DND-41 (cell line): ENCODE measurements around the gene PM20D1.

Source experiments
- EZH2 ChIP-seq: IDR thresholded peaks from 3 replicates; pipeline ENCODE4 v1.6.1; 2012; ENCODE audit warnings: borderline replicate concordance, low read depth, mild to moderate bottlenecking, moderate library complexity, low read length, inconsistent platforms; ENCODE audit not compliant: severe bottlenecking
- TF ChIP-seq, protein P1 (sequence below): IDR thresholded peaks from 2 replicates; pipeline ENCODE4 v1.5.1; 2012; ENCODE audit warnings: borderline replicate concordance, low read length, moderate library complexity, mild to moderate bottlenecking; ENCODE audit not compliant: poor library complexity, severe bottlenecking; ENCODE audit errors: extremely low read depth

DNA sequence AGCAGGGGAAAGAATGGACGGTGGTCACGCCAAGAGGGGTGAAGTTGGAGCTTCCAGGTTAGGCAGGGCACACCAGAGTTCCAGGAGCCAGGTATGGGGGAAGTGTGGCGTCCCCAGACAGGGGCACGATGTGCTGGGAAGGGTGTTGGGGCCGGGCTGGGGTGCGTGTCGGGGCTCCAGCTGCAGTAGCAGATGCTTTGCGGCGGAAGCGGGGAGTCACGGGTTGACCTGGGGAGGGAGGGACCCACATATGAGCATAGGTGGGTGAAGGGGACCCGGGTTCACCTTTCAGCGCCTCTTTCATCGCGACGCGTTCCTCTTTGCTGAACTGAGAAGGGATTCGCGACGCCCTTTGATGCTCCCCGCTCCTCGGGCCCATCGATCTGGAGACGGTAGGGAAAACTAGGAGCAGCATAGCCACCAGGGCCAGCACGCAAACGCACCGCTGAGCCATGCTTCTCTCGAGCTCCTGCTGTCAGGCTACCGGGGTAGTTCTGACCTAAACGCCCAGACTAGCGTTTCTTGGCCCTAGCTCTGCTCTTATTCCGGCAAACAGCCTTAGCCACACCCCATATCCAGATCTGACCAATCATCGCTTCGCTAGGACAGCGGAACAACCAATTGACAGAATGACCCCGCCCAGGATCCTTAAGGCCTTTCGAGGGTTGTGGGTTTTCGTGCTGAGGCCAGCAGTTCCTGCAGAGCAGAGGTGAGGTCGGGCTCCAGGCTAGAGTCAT is at the start of gene PM20D1:
- TF ChIP-seq, protein P1, sequence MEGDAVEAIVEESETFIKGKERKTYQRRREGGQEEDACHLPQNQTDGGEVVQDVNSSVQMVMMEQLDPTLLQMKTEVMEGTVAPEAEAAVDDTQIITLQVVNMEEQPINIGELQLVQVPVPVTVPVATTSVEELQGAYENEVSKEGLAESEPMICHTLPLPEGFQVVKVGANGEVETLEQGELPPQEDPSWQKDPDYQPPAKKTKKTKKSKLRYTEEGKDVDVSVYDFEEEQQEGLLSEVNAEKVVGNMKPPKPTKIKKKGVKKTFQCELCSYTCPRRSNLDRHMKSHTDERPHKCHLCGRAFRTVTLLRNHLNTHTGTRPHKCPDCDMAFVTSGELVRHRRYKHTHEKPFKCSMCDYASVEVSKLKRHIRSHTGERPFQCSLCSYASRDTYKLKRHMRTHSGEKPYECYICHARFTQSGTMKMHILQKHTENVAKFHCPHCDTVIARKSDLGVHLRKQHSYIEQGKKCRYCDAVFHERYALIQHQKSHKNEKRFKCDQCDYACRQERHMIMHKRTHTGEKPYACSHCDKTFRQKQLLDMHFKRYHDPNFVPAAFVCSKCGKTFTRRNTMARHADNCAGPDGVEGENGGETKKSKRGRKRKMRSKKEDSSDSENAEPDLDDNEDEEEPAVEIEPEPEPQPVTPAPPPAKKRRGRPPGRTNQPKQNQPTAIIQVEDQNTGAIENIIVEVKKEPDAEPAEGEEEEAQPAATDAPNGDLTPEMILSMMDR: no peak
- TF ChIP-seq EZH2: no peak
